Retinal pigment epithelial cell (primary cell): ENCODE measurements around the gene IL18.

Source experiments
- DNase-seq: peaks from one replicate; pipeline ENCODE4 v3.0.0-alpha.2; 2010; ENCODE audit warnings: low read depth
- H3K4me3 ChIP-seq: 2 replicates; pipeline ENCODE4 v1.5.1; 2011; ENCODE audit warnings: mild to moderate bottlenecking, low read length, control low read depth, moderate library complexity
- CTCF ChIP-seq: conservative IDR thresholded peaks from 2 replicates; pipeline ENCODE4 v1.5.1; 2011; ENCODE audit warnings: low read depth, low read length, control low read depth, inconsistent platforms

IL18 gene

GRCh38 chr11:112132737-112133136 is 31.2 kb downstream of the IL18 start:
- no peak for DNase-seq
- TF ChIP-seq CTCF = no peak
- no peak overlapping the region for H3K4me3 ChIP-seq

- no peak overlapping the region for H3K4me3 ChIP-seq
- TF ChIP-seq CTCF = no peak
- DNase-seq = no peak
These were observed 34.2 kb downstream of the IL18 start for GRCh38 chr11:112129656-112130055.

GRCh38 chr11:112128483-112129121 is 35.3 kb downstream of the IL18 start:
- no peak overlapping the region for H3K4me3 ChIP-seq
- no peak for DNase-seq
- TF ChIP-seq CTCF = no peak

GRCh38 chr11:112127056-112127455 is 36.8 kb downstream of the IL18 start:
- no peak for TF ChIP-seq CTCF
- H3K4me3 ChIP-seq = no peak overlapping the region
- DNase-seq = no peak

- no peak overlapping the region for H3K4me3 ChIP-seq
- TF ChIP-seq CTCF = no peak
- no peak for DNase-seq
These were observed 40.8 kb downstream of the IL18 start for GRCh38 chr11:112123129-112123528.

- no peak overlapping the region for H3K4me3 ChIP-seq
- no peak for DNase-seq
- no peak for TF ChIP-seq CTCF
These were observed 41.8 kb downstream of the IL18 start for GRCh38 chr11:112121981-112122615.

- H3K4me3 ChIP-seq = no peak overlapping the region
- TF ChIP-seq CTCF = no peak
- DNase-seq = no peak
These were observed 45.7 kb downstream of the IL18 start for GRCh38 chr11:112118176-112118575.
